HCT116 (cell line): ENCODE data around the gene SMAD7. TPM values are rescaled to one million over a fixed set of nuclear protein-coding genes. Genes with fewer than 3 reads are reported as not detected.

Source experiments
- ATAC-seq: fragments of 200-7000 bp; cut with Tn5 transposase; 2 replicates; pipeline ENCODE4 v1.9.1; 2020; ENCODE audit warnings: mild to moderate bottlenecking, moderate library complexity
- BruUV-seq: library from RNA; stranded (reverse); fragments of 400-500 nt; replicated peaks from 2 replicates; lab custom pipeline; 2021; lab: Mats Ljungman, UMichigan
- CTCF ChIA-PET: fragments of 300-600 bp; sonication (Branson Sonifier 250); formaldehyde crosslinking; loops from one replicate; lab custom pipeline; 2021; ENCODE audit warnings: antibody characterized with exemption; lab: Charles Lee
- POLR2A ChIA-PET: fragments of 300-600, 350-600 bp; sonication (Branson Sonifier 250); formaldehyde crosslinking; loops from one replicate; lab custom pipeline; 2021; ENCODE audit warnings: antibody characterized with exemption; lab: Charles Lee
- RAD21 ChIA-PET, 2 experiments: fragments of 300-600 bp; sonication (Branson Sonifier 250); formaldehyde crosslinking; loops; one replicate each; lab custom pipeline; 2023; ENCODE audit warnings: low total read pairs in 2 of 2; ENCODE audit not compliant: uncharacterized antibody in 2 of 2, unreplicated experiment in 2 of 2, low non-redundant PET in 1 of 2; lab: Charles Lee
- DNase-seq: peaks from one replicate; pipeline ENCODE4 v3.0.0-alpha.2; 2010; ENCODE audit warnings: low read depth, low spot score
- H2AFZ ChIP-seq: fragments of 200-600 bp; shearing (Covaris generic), sonication (generic); 2 replicates; pipeline ENCODE4 v1.6.1; 2017; ENCODE audit warnings: low read depth, mixed run types, mixed read lengths, antibody characterized with exemption, low read length; ENCODE audit not compliant: poor library complexity, severe bottlenecking
- H3K27ac ChIP-seq: 2 replicates; pipeline ENCODE4 v1.5.1; 2012; ENCODE audit warnings: low read depth, low read length
- H3K27me3 ChIP-seq: fragments of 200-600 bp; sonication (generic); 2 replicates; pipeline ENCODE4 v1.6.1; 2016; ENCODE audit warnings: mixed run types, low read length, mixed read lengths; ENCODE audit not compliant: insufficient read depth
- H3K36me3 ChIP-seq, 2 experiments: fragments of 200-500 bp in 1 of 2; fragments of 200-600 bp in 1 of 2; sonication (Bioruptor generic) in 1 of 2; sonication (generic) in 1 of 2; 2 replicates each; pipeline versions ENCODE4 v1.5.1 to v1.6.1; 2014 to 2016; ENCODE audit warnings: low read length in 2 of 2, inconsistent platforms in 1 of 2, mixed read lengths in 1 of 2, mixed run types in 1 of 2; ENCODE audit not compliant: insufficient read depth in 2 of 2, control insufficient read depth in 1 of 2
- H3K4me1 ChIP-seq, 2 experiments: fragments of 200-600 bp in 1 of 2; sonication (generic) in 1 of 2; 2 replicates each; pipeline versions ENCODE4 v1.5.1 to v1.6.1; 2012 to 2017; ENCODE audit warnings: low read length in 2 of 2, inconsistent platforms in 1 of 2, mild to moderate bottlenecking in 1 of 2, mixed read lengths in 1 of 2, mixed run types in 1 of 2, moderate library complexity in 1 of 2; ENCODE audit not compliant: insufficient read depth in 2 of 2, control insufficient read depth in 1 of 2
- H3K4me2 ChIP-seq: fragments of 200-600 bp; sonication (generic); 2 replicates; pipeline ENCODE4 v1.6.1; 2017; ENCODE audit warnings: mixed run types, low read length, mixed read lengths
- H3K4me3 ChIP-seq, 2 experiments: fragments of 200-600 bp in 1 of 2; sonication (generic) in 1 of 2; replicated peaks in 1 of 2; 2 replicates each; pipeline ENCODE4 v1.5.1; 2011 to 2016; ENCODE audit warnings: low read length in 2 of 2, control low read depth in 1 of 2, low read depth in 1 of 2, mild to moderate bottlenecking in 1 of 2, mixed read lengths in 1 of 2, mixed run types in 1 of 2
- H3K79me2 ChIP-seq: fragments of 200-600 bp; sonication (generic); 2 replicates; pipeline ENCODE4 v1.6.1; 2017; ENCODE audit warnings: mild to moderate bottlenecking, mixed run types, low read length, moderate library complexity, mixed read lengths; ENCODE audit not compliant: insufficient read depth
- H3K9ac ChIP-seq: fragments of 200-600 bp; sonication (generic); 2 replicates; pipeline ENCODE4 v1.6.1; 2016; ENCODE audit warnings: low read length, mixed read lengths
- H3K9me2 ChIP-seq: fragments of 200-600 bp; sonication (generic), shearing (Covaris generic); 2 replicates; pipeline ENCODE4 v1.6.1; 2017; ENCODE audit warnings: mixed run types, mild to moderate bottlenecking, moderate library complexity; ENCODE audit not compliant: insufficient read depth
- H3K9me3 ChIP-seq, 2 experiments: fragments of 200-500 bp in 1 of 2; fragments of 200-600 bp in 1 of 2; sonication (Bioruptor generic) in 1 of 2; sonication (generic) in 1 of 2; 2 replicates each; pipeline ENCODE4 v1.6.1; 2014 to 2017; ENCODE audit warnings: low read length in 2 of 2, mixed read lengths in 2 of 2, inconsistent platforms in 1 of 2, low read depth in 1 of 2, mild to moderate bottlenecking in 1 of 2, mixed run types in 1 of 2, moderate library complexity in 1 of 2; ENCODE audit not compliant: control insufficient read depth in 1 of 2, insufficient read depth in 1 of 2
- H4K20me1 ChIP-seq: fragments of 200-600 bp; sonication (generic), shearing (Covaris generic); 2 replicates; pipeline ENCODE4 v1.6.1; 2017; ENCODE audit warnings: mixed run types, mild to moderate bottlenecking, moderate library complexity; ENCODE audit not compliant: insufficient read depth
- ATF3 ChIP-seq: IDR thresholded peaks from 2 replicates; pipeline ENCODE4 v1.6.1; 2012
- EGR1 ChIP-seq: IDR thresholded peaks from 2 replicates; pipeline ENCODE4 v1.6.1; 2012; ENCODE audit warnings: low read depth
- EZH2 ChIP-seq: fragments of 200-600 bp; sonication (generic); IDR thresholded peaks from 2 replicates; pipeline ENCODE4 v1.6.1; 2017; ENCODE audit warnings: antibody characterized with exemption, mixed run types
- POLR2A ChIP-seq: IDR thresholded peaks from 2 replicates; pipeline ENCODE4 v1.7.0; 2011; ENCODE audit warnings: borderline replicate concordance; ENCODE audit not compliant: insufficient read depth, insufficient read length; ENCODE audit errors: extremely low read depth
- RAD21 ChIP-seq: IDR thresholded peaks from 2 replicates; pipeline ENCODE4 v1.6.1; 2012; ENCODE audit warnings: low read depth, mild to moderate bottlenecking
- ZBTB33 ChIP-seq: IDR thresholded peaks from 2 replicates; pipeline ENCODE4 v1.6.1; 2011; ENCODE audit warnings: mild to moderate bottlenecking, low read length, moderate library complexity; ENCODE audit not compliant: insufficient replicate concordance; ENCODE audit errors: extremely low read depth
- ZNF274 ChIP-seq: fragments of 200-500 bp; sonication (Bioruptor generic); IDR thresholded peaks from 2 replicates; pipeline ENCODE4 v1.6.1; 2014; ENCODE audit warnings: mild to moderate bottlenecking, low read depth, low read length, inconsistent platforms
- intact Hi-C: fragments of 100-400 bp; cut with micrococcal nuclease; formaldehyde crosslinking; loops from 2 replicates; pipeline ENCODE4 v1.10.0; 2022
- total RNA-seq: library from RNA; stranded (reverse); gene quantifications from one replicate; pipeline ENCODE4 v1.2.1, GENCODE V29; 2021; ENCODE audit not compliant: unreplicated experiment

Gene SMAD7
- total RNA-seq, 1 experiment from 2014 or later: 7.2 TPM

DNA sequence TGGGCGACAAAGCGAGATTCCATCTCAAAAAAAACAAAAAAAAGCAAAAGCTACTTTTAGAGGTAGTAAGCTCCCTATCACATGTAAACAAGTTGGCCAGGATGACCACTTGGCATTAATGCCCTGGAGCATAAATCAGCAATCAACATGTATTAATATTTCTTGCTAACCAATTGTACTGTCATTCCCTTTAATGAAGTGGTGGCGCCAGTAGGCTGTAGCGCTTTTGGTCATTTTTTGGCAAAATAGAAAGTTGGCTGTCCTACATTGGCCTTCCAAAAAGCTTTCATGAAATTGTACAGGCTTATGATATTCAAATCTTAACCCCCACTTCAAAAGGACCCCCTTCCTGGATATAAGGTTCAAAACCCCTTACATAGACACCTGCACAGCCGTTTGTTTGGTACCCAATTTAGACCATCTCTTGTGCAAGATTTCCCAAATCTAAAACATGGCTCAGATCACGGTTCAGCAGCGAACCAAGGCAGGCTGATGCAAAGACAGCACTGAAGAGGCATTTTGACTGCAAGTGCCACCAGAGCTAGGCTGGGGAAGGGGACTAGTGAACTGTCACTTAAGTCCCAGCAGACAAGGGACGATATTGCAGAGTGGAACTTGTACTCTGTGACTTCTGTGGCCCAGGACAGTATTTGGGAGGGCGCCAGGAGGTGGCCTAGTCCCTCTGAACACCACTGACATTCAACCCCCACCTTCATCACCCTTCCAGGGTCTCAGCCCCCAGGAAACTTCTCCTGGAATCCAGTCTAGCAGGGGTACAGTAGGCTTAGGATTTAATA lies 31.9 kb downstream of the SMAD7 start:
- DNase-seq: no peak
- H2AFZ ChIP-seq: no peak overlapping the region
- ChIA-PET POLR2A (no interaction called here), CTCF (no interaction called here), RAD21 (no interaction called here)
- H3K4me1 ChIP-seq: peaks cover 19% of the 10 kb centered on the region in 2 experiments
- no peak overlapping the region for H3K4me3 ChIP-seq
- no peak overlapping the region for H3K4me2 ChIP-seq
- no peaks in the 10 kb centered on the region for H3K9me2 ChIP-seq
- intact Hi-C loops: no loop called here
- H3K79me2 ChIP-seq: no peaks in the 10 kb centered on the region
- H4K20me1 ChIP-seq: no peaks in the 10 kb centered on the region
- no peaks in the 10 kb centered on the region for H3K27me3 ChIP-seq
- no peak overlapping the region for H3K27ac ChIP-seq
- H3K36me3 ChIP-seq: peaks cover 0 to 2% of the 10 kb centered on the region in 2 experiments; a peak in 1 of 4 replicates
- no peak overlapping the region for H3K9ac ChIP-seq
- H3K9me3 ChIP-seq: no peaks in the 10 kb centered on the region
- no TSS peak for BruUV-seq
- TF ChIP-seq POLR2A (no peak), RAD21 (0 out of 2 replicates have a peak, but pooled peaks have one; percentile 11), ATF3 (no peak), ZBTB33 (no peak), EGR1 (no peak), ZNF274 (no peak), EZH2 (no peak)
- ATAC-seq: no peak
